Hypothalamus (tissue), 51 donors: ENCODE results near the gene MOB2.
"Not testable (repeated sequence)": the region's sequence is repeated elsewhere in the genome, so short reads cannot be mapped to it uniquely, and the experiment has no call there.

Source experiments
- DNase-seq, 51 donors: peaks; one replicate each; lab custom pipeline; 2025; lab: John Stamatoyannopoulos, UW

Gene MOB2

DNA sequence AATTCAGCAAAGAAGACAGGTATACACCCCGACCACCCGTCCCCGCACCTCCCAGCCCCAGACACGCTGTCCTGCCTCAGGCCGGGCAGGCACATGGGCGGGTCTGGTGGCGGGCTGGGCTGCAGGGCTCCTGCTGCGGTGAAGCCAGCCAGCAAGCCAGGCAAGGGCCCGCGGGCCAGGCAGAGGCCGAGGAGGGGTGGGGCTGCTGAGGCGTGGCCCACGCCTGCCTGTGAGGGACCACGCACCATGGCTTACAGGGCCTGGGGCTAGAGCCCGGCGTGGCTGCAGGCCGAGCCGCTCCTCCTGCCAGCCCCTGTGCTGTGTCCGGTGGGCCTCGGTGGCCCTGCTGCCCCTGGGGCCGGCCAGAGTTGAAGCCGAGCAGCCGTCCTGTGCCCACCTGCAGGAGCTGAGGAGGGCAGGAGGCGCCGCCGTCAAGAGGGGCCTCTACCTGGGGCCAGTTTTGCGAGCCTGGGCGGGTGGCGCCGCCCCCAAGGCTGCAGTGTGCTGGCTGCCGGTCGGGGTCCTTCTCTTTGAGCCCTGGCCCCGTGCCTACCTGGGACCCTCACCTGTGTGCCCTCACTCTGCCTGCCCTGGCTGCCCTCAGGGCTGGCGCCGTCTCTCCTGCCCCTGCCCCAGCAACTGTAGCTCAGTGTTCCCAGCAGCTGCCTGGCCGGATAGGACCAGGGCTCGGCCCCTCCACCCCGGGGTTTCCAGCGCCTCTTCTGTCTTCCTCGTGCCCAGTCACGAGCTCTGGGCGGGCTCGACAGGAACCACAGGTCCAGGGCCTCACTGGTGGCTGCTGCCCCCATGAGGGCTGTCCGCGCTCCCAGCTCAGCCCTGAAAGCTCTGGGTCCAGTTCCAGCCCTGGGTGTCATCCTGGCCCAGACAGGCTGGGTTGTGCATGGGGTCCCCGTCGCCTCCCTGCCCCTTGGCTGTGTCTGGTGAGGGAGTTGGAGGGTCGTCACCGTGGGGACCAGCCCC lies 38.4 kb downstream of the MOB2 start:
- DNase-seq: peak in 19 of 51 donors; percentile 13 to 67 (median 39)

DNA sequence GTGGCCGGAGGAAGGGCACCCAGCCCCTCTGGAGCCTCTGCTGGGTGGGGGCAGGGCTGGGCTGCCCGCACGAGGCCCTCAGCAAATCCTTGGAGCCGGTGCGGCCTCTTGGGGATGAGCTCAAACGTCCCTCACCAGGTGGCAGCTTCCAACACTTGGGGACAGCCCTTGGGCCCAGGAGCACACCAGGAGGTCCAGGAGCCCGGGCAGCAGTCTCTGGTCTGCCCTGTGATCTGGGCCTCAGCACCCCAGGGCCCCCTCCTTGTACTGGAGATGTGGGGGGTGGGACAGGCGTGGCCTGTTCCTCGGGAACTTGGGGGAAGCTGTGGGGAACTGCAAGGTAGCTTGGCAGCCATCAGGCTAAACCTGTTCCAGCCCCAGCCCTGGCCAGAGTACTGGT lies 40.0 kb downstream of the MOB2 start:
- DNase-seq: no peak

DNA sequence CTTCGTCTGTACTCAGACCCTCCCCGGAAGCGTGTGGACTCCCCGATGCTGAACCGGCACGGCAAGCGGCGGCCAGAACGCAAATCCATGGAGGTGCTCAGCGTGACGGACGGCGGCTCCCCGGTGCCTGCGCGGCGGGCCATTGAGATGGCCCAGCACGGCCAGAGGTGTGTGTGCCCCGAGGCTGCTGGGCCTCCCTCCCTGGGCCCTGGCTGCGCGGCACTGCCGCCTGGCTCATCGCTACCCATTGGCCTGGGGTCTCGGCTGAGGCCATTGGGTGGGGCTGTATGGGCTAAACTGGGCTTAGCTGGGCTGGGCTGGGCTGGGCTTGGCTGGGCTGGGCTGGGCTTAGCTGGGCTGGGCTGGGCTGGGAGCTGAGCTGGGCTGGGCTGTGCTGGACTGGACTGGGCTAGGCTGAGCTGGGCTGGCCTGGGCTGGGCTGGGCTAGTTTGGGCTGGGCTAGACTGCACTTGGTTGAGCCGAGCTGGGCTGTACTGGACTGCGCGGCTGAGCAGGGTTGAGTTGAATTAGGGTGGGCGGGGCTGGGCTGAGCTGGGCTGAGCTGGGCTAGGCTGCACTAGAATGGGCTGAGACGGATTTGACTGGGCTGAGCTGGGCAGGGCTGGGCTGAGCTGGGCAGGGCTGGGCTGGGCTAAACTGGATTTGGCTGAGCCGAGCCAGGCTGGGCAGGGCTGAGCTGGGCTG lies 40.7 kb downstream of the MOB2 start:
- no peak for DNase-seq

DNA sequence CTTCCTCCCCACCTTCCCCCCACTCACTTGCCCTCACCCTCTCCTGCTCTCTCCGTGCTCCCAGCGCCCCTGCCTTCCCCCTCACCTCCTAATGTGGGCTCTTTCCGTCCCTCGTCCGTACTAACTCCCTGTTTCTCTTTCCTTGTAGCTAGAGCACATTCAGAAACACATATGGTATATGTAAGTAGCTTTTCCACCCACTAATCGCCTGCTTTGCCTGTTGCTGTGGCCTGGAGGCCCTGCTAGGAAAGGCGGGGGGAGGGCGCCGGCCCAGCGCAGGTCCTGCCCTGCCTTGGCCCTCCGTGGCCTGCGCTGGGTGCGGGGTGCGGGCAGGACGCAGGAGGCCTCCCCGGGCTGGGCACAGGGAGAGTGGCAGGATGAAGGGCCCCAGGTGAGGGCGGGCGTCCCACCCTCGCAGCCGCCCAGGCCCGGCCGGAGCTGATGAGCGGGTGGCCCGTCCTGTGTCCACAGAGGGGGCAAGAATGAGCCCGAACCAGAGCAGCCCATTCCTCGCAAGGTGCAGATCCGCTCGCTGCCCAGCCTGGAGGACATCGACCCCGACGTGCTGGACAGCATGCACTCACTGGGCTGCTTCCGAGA lies 41.7 kb downstream of the MOB2 start:
- DNase-seq: no peak

DNA sequence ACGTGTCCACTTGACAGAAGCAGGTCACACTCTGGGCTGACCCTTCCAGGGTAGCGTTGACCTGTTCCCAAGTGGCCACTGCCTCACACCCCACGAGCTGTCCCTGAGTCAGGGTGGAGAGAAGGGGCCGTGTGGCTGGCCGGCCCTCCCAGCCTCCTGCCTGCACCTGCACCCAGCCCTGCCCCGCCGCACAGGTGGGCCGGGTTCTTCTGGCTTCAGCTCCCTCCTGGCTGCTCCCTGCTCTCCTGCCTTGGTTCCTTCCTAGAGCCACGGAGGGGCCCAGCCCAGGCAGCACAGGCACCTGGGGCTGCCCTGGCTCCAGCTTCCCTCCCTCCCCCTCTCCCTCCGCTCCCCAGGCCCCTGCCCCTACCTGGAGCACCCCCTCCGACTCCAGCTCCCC lies 42.3 kb downstream of the MOB2 start:
- DNase-seq: no peak

DNA sequence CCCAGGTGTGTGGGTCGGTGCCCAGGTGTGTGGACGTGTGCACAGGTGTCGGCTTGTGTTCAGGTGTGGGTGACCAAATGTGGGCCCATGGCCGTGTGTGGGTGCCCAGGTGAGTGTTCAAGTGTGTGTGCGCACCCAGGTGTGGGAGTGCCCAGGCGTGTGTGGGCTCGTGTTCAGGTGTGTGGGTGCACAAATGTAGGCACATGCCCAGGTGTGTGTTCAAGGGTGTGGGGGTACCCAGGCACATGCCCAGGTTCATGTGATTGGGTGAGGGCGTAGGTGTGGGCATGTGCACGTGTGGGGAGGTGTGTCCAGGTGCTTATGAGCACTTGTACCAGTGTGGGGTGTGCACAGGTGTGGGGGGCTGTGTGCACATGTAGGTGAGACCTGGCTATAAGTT lies 42.8 kb downstream of the MOB2 start:
- no peak for DNase-seq

DNA sequence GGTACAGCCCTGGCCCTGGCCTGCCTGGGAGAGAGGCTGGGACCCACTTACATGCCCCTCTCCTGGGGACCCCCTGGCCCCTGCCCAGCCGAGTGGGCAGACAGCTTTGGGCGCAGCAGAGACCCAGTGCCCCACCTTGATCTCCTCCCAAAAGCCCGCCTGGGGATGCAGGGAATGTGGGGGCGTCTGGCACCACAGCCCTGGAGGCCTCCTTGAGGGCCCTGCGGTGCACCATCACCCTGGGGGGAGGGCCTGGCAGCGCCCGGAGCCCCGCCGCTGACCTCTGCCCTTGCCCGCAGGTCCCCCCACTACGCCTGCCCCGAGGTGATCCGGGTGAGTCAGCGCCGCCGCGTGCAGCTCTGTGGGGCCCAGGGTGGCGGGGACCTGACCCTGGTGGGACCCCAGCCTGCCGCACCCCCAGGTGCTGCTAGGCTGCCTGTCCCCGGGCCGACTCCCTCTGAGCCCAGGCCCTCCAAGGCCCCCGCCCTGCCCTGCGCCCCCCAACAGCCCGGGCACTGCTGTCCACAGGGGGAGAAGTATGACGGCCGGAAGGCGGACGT lies 43.7 kb downstream of the MOB2 start:
- no peak for DNase-seq

DNA sequence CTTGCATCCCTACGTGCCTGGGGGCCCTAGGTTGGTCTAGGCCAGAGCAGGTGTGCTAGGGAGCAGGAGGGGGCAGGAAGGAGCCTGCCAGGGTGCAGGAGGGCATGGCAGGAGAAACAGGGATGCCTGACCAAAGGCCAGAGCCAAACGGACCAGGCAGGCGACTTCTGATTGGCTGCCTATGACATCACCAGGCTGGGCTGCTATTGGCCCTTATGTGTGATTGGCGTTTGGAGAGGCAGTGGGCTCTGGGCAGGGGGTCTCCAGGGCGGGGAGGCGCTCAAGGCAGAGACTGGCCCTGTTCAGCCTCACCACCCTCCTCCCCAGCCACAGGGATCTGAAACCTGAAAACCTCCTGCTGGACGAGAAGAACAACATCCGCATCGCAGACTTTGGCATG lies 44.4 kb downstream of the MOB2 start:
- DNase-seq: peak in 14 of 51 donors; percentile 5 to 45 (median 20)

DNA sequence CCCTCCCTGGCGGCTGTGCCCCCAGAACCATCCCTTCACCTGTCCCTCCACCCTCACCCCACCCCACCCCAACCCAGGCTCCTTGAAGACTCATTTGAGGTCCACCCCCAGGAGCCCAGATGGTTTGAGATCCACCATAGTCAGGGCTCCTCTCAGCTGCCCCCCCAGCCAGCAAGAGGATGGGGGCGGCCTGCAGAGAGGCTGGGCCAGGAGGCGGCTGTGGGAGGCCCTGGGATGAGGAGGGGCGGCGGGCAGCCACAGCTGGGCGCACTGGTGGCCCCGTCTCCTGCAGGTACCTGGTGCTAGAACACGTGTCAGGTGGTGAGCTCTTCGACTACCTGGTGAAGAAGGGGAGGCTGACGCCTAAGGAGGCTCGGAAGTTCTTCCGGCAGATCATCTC lies 46.1 kb downstream of the MOB2 start:
- DNase-seq: no peak

DNA sequence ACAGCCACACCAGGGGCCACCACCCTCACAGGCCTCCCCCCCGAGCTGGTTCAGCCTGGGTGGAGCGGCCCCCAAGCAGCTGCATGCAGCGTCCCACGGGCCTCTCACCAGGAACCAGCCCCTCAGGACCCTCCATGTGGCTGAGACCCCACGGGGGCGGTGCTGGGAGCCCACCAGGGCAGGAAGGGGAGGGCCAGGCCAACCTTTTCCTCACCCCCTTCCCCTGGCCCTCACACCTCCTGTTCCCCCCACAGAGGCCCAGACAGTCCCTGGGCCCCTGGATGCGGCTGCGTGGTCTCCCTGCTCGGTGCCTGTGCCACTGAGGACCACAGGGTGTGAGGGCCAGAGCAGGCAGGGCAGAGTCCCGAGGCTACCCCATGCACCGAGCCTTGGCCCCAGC lies 46.5 kb downstream of the MOB2 start:
- DNase-seq: no peak

DNA sequence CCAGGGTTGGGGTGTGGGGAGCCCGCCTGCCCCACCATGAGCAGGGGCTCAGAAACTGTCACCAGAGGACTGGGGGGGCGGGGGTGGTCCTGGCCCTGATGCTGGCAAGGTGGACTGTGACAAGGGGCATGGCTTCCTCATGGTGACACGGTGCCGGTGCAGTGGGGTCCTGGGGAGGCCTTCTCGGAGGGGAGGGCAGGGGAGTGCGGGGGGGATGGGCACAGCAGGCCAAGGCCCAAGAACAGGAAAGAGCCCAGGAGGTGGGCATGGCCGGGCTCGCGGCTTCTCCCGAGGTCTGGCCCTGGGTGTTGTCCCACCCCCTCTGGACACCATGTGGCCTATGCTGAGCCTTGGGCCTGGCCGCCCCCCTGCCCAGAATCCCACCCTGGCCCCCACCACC lies 47.2 kb downstream of the MOB2 start:
- no peak for DNase-seq

DNA sequence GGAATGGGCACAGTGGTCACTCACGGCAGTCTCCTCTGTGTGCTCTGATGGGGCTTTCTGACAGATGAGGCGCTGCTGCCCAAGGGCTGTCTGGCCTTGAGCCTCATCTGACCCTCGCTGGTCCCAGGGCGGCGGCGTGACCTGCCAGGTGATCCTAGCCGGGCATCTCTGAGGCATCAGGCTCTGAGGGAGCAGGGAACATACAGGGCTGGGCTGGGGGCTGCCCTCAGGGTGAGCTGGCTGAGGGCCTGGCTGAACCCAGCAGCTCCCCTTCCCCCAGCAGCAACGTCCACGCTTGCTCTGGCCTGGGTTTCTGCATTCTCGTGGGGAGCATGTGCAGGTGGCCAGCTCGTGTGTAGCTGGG lies 47.6 kb downstream of the MOB2 start:
- DNase-seq: no peak

DNA sequence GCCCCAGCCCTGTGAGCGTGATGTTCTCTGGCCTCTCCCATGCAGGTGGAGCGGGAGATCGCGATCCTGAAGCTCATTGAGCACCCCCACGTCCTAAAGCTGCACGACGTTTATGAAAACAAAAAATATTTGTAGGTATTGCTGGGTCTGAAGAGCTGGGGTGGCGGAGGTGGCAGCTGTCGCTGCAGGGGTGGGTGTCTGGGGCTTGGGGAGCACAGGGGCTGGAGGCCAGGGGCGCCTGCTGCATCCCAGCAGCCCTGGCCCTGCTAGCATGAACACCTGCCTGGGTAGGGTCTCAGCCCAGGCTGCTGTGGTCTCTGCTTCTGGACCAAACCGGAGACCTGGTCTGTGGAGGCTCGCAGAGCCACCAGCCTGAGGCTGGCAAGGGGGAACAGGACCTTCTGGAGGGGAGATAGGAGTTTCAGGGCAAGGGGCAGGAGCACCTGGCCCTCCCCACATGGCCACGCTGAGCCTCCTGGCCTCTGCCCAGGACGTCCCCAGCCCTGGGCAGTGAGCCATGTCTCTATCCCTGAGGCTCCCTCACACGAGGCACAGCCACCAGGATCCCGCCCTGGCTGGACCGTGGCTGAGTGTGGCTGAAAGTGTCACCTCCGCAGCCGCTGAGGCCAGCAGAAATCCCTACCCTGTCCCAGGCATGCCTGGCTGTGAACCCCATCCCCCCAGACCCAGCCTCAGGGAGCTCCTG lies 48.2 kb downstream of the MOB2 start:
- DNase-seq: no peak

DNA sequence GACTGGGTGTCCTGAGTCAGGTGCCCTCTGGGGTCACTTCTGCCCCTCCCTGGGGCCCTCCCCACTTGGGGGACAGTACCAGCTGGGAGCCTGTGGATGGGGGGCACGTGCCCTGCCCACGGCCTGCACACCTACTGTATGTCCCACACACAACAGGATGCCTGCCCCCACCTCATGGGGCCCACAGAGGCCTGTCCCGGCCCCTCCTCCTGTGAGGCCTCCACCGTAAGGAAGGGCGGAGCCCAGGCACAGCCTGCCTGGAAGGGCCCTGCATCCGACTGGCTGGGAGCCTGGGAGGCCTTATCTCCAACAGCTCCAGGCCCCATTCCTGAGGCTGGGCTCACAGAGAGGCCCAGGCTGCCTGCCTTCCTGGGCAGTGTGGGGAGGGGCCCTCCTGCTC lies 49.1 kb downstream of the MOB2 start:
- DNase-seq: no peak

DNA sequence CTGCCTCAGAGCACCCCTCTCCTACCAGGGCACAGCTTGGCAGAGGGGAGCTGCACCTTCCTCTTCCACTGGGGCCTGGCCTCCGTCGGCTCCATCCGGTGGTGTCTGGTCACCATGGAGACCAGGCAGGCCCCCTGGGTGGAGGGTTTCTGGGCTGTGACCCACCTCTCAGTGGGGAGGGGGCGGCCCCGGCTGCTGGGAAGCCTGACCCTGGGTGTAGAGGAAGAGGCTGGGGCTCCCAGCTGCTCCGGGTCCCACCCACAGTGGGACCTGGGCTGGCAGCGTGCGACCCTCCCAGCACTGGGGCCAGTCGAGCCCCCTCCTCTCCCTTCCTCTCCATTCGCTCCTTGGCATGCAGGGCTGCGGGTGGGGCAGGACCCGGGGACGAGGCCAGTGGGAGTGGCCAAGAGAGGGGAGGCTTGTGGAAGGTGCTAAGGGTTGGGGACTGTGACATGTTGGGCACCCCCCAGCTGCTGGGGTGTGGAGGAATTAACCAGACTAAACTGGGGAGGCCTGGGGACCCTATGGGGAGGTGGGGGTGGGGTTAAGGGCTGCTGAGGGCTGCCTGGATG lies 50.0 kb downstream of the MOB2 start:
- DNase-seq: no peak

DNA sequence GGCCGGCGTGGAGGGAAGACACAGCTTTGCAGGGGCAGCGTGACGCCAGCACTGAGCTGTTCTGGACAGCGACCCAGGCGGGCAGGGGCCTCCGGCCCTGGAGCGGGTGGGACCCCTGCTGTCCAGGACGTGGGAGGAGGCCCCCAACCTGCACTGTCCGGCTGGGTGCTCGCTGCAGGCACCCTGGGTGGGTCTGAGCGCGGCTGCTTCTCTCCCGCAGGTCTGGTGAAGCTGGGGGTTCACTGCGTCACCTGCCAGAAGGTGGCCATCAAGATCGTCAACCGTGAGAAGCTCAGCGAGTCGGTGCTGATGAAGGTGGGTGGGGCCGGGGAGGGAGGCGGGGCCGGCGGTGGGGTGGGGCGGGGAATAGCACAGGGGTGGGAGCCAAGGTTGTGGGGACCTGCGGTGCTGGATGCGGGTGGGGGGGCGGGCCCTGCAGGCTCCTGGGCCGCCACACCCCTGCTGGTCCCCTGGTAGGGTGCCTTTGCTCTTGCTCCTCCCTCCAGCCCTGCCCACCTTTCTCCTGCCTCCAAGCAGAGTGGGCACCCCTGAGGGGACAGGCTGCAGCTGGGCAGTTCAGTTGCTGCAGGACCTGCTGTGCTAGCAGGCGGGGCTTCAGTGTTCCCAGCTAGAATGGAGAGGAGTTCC lies 50.6 kb downstream of the MOB2 start:
- no peak for DNase-seq

DNA sequence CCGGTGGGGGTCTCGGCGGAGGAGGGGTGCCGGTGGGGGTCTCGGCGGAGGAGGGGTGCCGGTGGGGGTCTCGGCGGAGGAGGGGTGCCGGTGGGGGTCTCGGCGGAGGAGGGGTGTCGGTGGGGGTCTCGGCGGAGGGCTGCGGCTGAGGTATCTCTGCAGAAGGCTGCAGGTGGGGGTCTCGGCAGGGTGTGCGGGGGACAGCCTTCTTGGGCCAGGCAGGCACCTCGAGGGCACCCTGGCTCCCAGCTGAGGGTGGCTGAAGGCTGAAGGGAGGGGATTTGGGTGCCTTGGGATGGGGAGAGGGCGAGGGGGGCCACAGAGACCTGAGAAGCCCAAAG lies 51.1 kb downstream of the MOB2 start:
- not testable (repeated sequence) for DNase-seq

DNA sequence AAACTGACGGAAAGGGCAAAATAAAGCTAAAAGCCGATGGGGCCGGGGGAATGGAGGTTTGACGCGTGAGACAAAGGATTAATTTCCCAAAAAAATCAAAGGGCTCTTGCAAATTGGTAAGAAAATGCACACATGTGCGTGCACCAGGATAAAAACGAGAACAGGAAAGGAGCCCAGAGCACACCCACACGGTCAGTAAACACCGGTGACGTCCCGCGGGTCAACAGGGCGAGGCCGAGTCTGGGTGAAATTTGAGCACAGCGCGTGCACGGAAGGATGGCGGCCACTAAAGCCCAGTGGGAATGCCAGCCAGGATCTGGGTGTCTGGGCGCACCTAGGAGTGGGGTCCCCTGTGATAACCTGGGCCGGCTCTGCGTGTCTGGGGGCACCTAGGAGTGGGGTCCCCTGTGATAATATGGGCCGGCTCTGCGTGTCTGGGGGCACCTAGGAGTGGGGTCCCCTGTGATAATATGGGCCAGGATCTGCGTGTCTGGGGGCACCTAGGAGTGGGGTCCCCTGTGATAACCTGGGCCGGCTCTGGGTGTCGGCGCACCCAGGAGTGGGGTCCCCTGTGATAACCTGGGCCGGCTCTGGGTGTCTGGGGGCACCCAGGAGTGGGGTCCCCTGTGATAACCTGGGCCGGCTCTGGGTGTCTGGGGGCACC lies 52.5 kb downstream of the MOB2 start:
- no peak for DNase-seq

DNA sequence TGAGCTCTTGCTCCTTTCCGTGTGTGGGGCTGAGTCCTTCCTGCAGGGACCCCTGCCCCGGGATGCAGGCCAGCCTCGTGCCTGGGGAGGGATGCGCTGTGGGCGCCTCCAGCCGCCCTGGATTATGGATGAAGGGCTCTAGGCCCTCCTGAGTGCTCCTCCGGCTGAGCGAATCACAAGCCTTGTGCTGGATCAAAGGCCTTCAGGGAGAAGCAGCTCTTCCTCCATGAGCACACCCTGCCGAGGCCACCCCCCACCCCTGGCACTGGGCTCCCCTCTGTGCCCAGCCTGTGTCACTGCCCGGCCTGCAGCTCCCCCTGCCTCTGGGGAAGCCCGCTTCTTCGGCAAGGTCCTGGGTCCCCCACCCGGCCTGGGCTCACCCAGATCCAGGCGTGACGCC lies 53.0 kb downstream of the MOB2 start:
- DNase-seq: no peak
